ENCODE data around the gene RNF40. TPM values are rescaled to one million over a fixed set of nuclear protein-coding genes. Genes with fewer than 3 reads are reported as not detected.

Gene RNF40
- total RNA-seq, 4 donors from 2014 or later, result 45.0 to 115 (median 73.0) TPM

GRCh38 chr16:30747799-30748633, 14.1 kb upstream of the RNF40 start, which contains the start of gene PHKG2:
TSS of gene PHKG2 (plus strand) at chr16:30748425. CDS start at chr16:30748821, 396 bp downstream.
- peak; percentile 98 to 100 (median 100) for DNase-seq
- TF ChIP-seq POLR2A (IDR thresholded peaks at IDR 0.05), result peak; percentile 62 to 69
- TF ChIP-seq, protein P1, sequence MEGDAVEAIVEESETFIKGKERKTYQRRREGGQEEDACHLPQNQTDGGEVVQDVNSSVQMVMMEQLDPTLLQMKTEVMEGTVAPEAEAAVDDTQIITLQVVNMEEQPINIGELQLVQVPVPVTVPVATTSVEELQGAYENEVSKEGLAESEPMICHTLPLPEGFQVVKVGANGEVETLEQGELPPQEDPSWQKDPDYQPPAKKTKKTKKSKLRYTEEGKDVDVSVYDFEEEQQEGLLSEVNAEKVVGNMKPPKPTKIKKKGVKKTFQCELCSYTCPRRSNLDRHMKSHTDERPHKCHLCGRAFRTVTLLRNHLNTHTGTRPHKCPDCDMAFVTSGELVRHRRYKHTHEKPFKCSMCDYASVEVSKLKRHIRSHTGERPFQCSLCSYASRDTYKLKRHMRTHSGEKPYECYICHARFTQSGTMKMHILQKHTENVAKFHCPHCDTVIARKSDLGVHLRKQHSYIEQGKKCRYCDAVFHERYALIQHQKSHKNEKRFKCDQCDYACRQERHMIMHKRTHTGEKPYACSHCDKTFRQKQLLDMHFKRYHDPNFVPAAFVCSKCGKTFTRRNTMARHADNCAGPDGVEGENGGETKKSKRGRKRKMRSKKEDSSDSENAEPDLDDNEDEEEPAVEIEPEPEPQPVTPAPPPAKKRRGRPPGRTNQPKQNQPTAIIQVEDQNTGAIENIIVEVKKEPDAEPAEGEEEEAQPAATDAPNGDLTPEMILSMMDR (IDR thresholded peaks at IDR 0.05), result peak in 1 of 6 experiments; percentile 7
- Histone ChIP-seq H3K9me3 (no peaks in the 10 kb centered on the region), H3K36me3 (peaks cover 0 to 40% (median 0%) of the 10 kb centered on the region in 3 donors), H3K4me1 (peaks cover 0 to 22% (median 2%) of the 10 kb centered on the region in 4 donors), H3K27me3 (no peaks in the 10 kb centered on the region), H3K27ac (peak within 1 kb of the TSS; percentile 81 to 84 (median 82)), H3K4me3 (peak within 1 kb of the TSS; percentile 73 to 98 (median 84))

DNA sequence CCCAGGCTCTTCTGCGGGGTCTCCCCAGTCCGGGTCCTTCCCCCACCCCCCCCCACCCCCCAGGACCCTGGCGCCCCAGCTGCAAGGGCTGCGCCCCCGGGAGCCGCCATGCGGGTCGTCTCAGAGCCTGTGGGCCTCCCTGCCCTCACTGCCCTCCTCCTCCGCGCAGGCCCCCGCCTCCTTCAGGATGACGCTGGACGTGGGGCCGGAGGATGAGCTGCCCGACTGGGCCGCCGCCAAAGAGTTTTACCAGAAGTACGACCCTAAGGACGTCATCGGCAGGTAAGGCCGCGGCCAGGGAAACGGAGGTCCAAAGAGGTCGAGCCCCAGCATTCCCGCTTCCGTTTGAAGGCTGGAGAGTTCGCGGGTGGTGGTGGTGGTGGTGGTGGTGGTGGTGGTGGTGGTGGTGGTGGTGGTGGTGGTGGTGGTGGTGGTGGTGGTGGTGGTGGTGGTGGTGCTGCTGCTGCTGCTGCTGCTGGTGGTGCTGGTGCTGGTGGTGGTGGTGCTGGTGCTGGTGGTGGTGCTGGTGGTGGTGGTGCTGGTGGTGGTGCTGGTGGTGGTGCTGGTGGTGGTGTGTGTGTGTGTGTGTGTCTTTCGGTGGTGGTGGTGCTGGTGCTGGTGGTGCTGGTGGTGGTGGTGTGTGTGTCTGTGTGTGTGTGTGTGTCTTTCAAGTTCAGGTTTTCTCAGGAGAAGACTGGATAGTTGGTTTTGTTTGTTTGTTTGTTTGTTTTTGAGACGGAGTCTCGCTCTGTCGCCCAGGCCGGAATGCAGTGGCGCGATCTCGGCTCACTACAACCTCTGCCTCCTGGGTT, 13.3 kb upstream of the RNF40 start:
- peak; percentile 25 to 69 (median 56) for DNase-seq
- TF ChIP-seq, protein P1 (IDR thresholded peaks at IDR 0.05), result no peak
- no peak for TF ChIP-seq POLR2A (IDR thresholded peaks at IDR 0.05)
- Histone ChIP-seq H3K27me3 (no peaks in the 10 kb centered on the region), H3K27ac (peak overlapping the region; percentile 81 to 84 (median 82)), H3K9me3 (no peaks in the 10 kb centered on the region), H3K36me3 (peaks cover 0 to 43% (median 0%) of the 10 kb centered on the region in 3 donors), H3K4me3 (peak overlapping the region; percentile 73 to 98 (median 84)), H3K4me1 (peaks cover 0 to 22% (median 2%) of the 10 kb centered on the region in 4 donors)

- Histone ChIP-seq H3K27me3 (no peaks in the 10 kb centered on the region), H3K4me1 (peaks cover 0 to 22% (median 2%) of the 10 kb centered on the region in 4 donors), H3K4me3 (no peak overlapping the region), H3K9me3 (no peaks in the 10 kb centered on the region), H3K36me3 (peaks cover 0 to 43% (median 0%) of the 10 kb centered on the region in 3 donors), H3K27ac (no peak overlapping the region)
- DNase-seq, result no peak
- TF ChIP-seq, protein P1 (IDR thresholded peaks at IDR 0.05), result no peak
- TF ChIP-seq POLR2A (IDR thresholded peaks at IDR 0.05), result no peak
These were observed 11.9 kb upstream of the RNF40 start for GRCh38 chr16:30750201-30750600.

DNA sequence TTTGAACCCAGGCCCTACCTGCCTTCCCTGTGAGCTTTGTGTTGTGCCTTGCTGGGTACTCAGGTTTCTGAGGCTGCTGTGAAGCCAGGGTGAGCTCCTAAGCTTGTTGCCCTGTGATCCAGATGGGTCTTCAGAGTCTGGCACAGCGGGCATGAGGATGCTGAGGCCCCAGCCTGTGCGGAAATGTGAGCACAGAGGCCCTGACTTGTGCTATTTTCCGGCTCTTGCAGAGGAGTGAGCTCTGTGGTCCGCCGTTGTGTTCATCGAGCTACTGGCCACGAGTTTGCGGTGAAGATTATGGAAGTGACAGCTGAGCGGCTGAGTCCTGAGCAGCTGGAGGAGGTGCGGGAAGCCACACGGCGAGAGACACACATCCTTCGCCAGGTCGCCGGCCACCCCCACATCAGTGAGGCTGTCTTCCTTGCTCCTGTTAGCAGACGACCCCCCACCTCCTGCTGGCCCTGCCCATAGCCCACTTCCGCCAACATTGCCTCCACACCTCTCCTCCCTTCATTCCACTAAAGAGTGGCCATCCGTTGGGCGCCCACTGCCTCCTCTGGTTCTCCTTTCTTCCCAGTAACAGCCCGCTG, 11.2 kb upstream of the RNF40 start:
- TF ChIP-seq, protein P1 (IDR thresholded peaks at IDR 0.05), result no peak
- TF ChIP-seq POLR2A (IDR thresholded peaks at IDR 0.05), result no peak
- Histone ChIP-seq H3K27ac (no peak overlapping the region), H3K27me3 (no peaks in the 10 kb centered on the region), H3K4me3 (no peak overlapping the region), H3K36me3 (peaks cover 0 to 40% (median 0%) of the 10 kb centered on the region in 3 donors), H3K9me3 (no peaks in the 10 kb centered on the region), H3K4me1 (peaks cover 0 to 22% (median 2%) of the 10 kb centered on the region in 4 donors)
- DNase-seq, result no peak

GRCh38 chr16:30753596-30753995, 8.5 kb upstream of the RNF40 start:
- DNase-seq, result no peak
- no peaks in the 10 kb centered on the region for H3K27me3 ChIP-seq
- no peaks in the 10 kb centered on the region for H3K9me3 ChIP-seq
- H3K4me1 ChIP-seq, result peaks cover 0 to 7% (median 0%) of the 10 kb centered on the region in 4 donors
- peaks cover 0 to 55% (median 0%) of the 10 kb centered on the region in 3 donors for H3K36me3 ChIP-seq
- no peak overlapping the region for H3K27ac ChIP-seq
- TF ChIP-seq POLR2A (IDR thresholded peaks at IDR 0.05), result no peak
- TF ChIP-seq, protein P1 (IDR thresholded peaks at IDR 0.05), result no peak
- H3K4me3 ChIP-seq, result no peak overlapping the region

Data from Peyer's patch (tissue), 4 donors.